ENCODE measurements around the gene XYLT1.

XYLT1 gene

GRCh38 chr16:17056666-17057065 is 414.1 kb downstream of the XYLT1 start:
- TF ChIP-seq ESRRG (CRISPR knock-in tag; IDR thresholded peaks at IDR 0.05) = no peak
- TF ChIP-seq CSDC2 (CRISPR knock-in tag; IDR thresholded peaks at IDR 0.05) = no peak
- TF ChIP-seq CSRNP3 (CRISPR knock-in tag; IDR thresholded peaks at IDR 0.05) = no peak
- no peak for TF ChIP-seq TSHZ2 (CRISPR knock-in tag; IDR thresholded peaks at IDR 0.05)
- TF ChIP-seq SNAI2 (CRISPR knock-in tag; IDR thresholded peaks at IDR 0.05) = no peak
- no peak for TF ChIP-seq ZNF8 (CRISPR knock-in tag; IDR thresholded peaks at IDR 0.05)
- no peak for TF ChIP-seq ZFP30 (CRISPR knock-in tag; IDR thresholded peaks at IDR 0.05)
- no peak for TF ChIP-seq ARNTL (CRISPR knock-in tag; IDR thresholded peaks at IDR 0.05; ENCODE audit: borderline replicate concordance, low read depth)
- ATAC-seq = no peak

GRCh38 chr16:17053536-17054160 is 417.1 kb downstream of the XYLT1 start:
- ATAC-seq = no peak
- TF ChIP-seq TOX (CRISPR knock-in tag; IDR thresholded peaks at IDR 0.05; ENCODE audit: borderline replicate concordance) (no peak), SNAI2 (CRISPR knock-in tag; IDR thresholded peaks at IDR 0.05) (no peak), ZFP30 (CRISPR knock-in tag; IDR thresholded peaks at IDR 0.05) (no peak), ISL1 (CRISPR knock-in tag; IDR thresholded peaks at IDR 0.05) (no peak), ZNF70 (CRISPR knock-in tag; IDR thresholded peaks at IDR 0.05) (no peak), ZNF8 (CRISPR knock-in tag; IDR thresholded peaks at IDR 0.05) (no peak), ESRRG (CRISPR knock-in tag; IDR thresholded peaks at IDR 0.05) (no peak), PATZ1 (CRISPR knock-in tag; IDR thresholded peaks at IDR 0.05; ENCODE audit: borderline replicate concordance) (no peak), CSDC2 (CRISPR knock-in tag; IDR thresholded peaks at IDR 0.05) (no peak), CSRNP3 (CRISPR knock-in tag; IDR thresholded peaks at IDR 0.05) (no peak), PPARA (CRISPR knock-in tag; IDR thresholded peaks at IDR 0.05; ENCODE audit: borderline replicate concordance) (no peak), ZC3H10 (CRISPR knock-in tag; IDR thresholded peaks at IDR 0.05) (no peak), ZNF565 (CRISPR knock-in tag; conservative IDR thresholded peaks at IDR 0.05; ENCODE audit: low read depth) (no peak), TSHZ2 (CRISPR knock-in tag; IDR thresholded peaks at IDR 0.05) (no peak), TCF4 (CRISPR knock-in tag; IDR thresholded peaks at IDR 0.05; ENCODE audit: borderline replicate concordance) (no peak), ZFP3 (CRISPR knock-in tag; IDR thresholded peaks at IDR 0.05) (no peak), BACH2 (CRISPR knock-in tag; IDR thresholded peaks at IDR 0.05; ENCODE audit: borderline replicate concordance) (no peak), ARNTL (CRISPR knock-in tag; IDR thresholded peaks at IDR 0.05; ENCODE audit: borderline replicate concordance, low read depth) (no peak)
- TF ChIP-seq, protein P1, sequence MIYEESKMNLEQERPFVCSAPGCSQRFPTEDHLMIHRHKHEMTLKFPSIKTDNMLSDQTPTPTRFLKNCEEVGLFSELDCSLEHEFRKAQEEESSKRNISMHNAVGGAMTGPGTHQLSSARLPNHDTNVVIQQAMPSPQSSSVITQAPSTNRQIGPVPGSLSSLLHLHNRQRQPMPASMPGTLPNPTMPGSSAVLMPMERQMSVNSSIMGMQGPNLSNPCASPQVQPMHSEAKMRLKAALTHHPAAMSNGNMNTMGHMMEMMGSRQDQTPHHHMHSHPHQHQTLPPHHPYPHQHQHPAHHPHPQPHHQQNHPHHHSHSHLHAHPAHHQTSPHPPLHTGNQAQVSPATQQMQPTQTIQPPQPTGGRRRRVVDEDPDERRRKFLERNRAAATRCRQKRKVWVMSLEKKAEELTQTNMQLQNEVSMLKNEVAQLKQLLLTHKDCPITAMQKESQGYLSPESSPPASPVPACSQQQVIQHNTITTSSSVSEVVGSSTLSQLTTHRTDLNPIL (CRISPR knock-in tag; IDR thresholded peaks at IDR 0.05; ENCODE audit: low read depth) = no peak
- TF ChIP-seq, protein P2, sequence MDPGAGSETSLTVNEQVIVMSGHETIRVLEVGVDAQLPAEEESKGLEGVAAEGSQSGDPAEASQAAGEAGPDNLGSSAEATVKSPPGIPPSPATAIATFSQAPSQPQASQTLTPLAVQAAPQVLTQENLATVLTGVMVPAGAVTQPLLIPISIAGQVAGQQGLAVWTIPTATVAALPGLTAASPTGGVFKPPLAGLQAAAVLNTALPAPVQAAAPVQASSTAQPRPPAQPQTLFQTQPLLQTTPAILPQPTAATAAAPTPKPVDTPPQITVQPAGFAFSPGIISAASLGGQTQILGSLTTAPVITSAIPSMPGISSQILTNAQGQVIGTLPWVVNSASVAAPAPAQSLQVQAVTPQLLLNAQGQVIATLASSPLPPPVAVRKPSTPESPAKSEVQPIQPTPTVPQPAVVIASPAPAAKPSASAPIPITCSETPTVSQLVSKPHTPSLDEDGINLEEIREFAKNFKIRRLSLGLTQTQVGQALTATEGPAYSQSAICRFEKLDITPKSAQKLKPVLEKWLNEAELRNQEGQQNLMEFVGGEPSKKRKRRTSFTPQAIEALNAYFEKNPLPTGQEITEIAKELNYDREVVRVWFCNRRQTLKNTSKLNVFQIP (CRISPR knock-in tag; IDR thresholded peaks at IDR 0.05; ENCODE audit: borderline replicate concordance, low read depth) = no peak
